Activated CD4-positive, CD25-positive, alpha-beta regulatory T cell (primary cell): ENCODE results near the gene VANGL2.

Experiments used
- DNase-seq, 4 experiments: peaks; one replicate each; lab custom pipeline; 2025; lab: John Stamatoyannopoulos, UW

VANGL2 gene

GRCh38 chr1:160428655-160429054 is 28.3 kb downstream of the VANGL2 start:
- no peak for DNase-seq

- no peak for DNase-seq
Measured at GRCh38 chr1:160429125-160429561, 28.8 kb downstream of the VANGL2 start.

GRCh38 chr1:160429702-160430535 is 29.6 kb downstream of the VANGL2 start:
- DNase-seq: no peak

- DNase-seq: no peak
Measured at GRCh38 chr1:160431006-160431405, 30.6 kb downstream of the VANGL2 start.

GRCh38 chr1:160431571-160431970 is 31.2 kb downstream of the VANGL2 start:
- DNase-seq: no peak

- no peak for DNase-seq
Measured at GRCh38 chr1:160432371-160432786, 32.0 kb downstream of the VANGL2 start.

GRCh38 chr1:160436966-160437365 is 36.6 kb downstream of the VANGL2 start:
- DNase-seq: no peak

- no peak for DNase-seq
Measured at GRCh38 chr1:160437432-160438316, 37.3 kb downstream of the VANGL2 start.

GRCh38 chr1:160438317-160438918 is 38.1 kb downstream of the VANGL2 start:
- no peak for DNase-seq

- DNase-seq: no peak
Measured at GRCh38 chr1:160438935-160439334, 38.6 kb downstream of the VANGL2 start.

- no peak for DNase-seq
Measured at GRCh38 chr1:160439718-160440117, 39.4 kb downstream of the VANGL2 start.

- no peak for DNase-seq
Measured at GRCh38 chr1:160446945-160447600, 46.7 kb downstream of the VANGL2 start.

- DNase-seq: no peak
Measured at GRCh38 chr1:160449494-160449893, 49.1 kb downstream of the VANGL2 start.

- no peak for DNase-seq
Measured at GRCh38 chr1:160451119-160451858, 50.9 kb downstream of the VANGL2 start.

- no peak for DNase-seq
Measured at GRCh38 chr1:160451859-160452232, 51.5 kb downstream of the VANGL2 start.

- DNase-seq: no peak
Measured at GRCh38 chr1:160453443-160453842, 53.1 kb downstream of the VANGL2 start.

GRCh38 chr1:160454371-160455152 is 54.2 kb downstream of the VANGL2 start:
- DNase-seq: no peak

- no peak for DNase-seq
Measured at GRCh38 chr1:160455153-160455517, 54.8 kb downstream of the VANGL2 start.

- no peak for DNase-seq
Measured at GRCh38 chr1:160459056-160459455, 58.7 kb downstream of the VANGL2 start.

- DNase-seq: no peak
Measured at GRCh38 chr1:160459687-160460086, 59.3 kb downstream of the VANGL2 start.
